GM18873 (cell line): ENCODE results near the gene NPR2.

Experiments used
- ATAC-seq: cut with Tn5 transposase; IDR thresholded peaks from one replicate; pipeline ENCODE4 v1.9.1; 2021; ENCODE audit warnings: mild to moderate bottlenecking, moderate library complexity, moderate number of reproducible peaks; ENCODE audit not compliant: unreplicated experiment, low FRiP score

NPR2 gene

GRCh38 chr9:35829084-35829763 lies 37.8 kb downstream of the NPR2 start, which contains the start of gene TMEM8B:
TMEM8B (plus strand) TSS chr9:35829228; CDS start chr9:35829448, 220 bp downstream.
- ATAC-seq = peak; percentile 58

GRCh38 chr9:35829764-35830096 lies 38.3 kb downstream of the NPR2 start:
- ATAC-seq = no peak

GRCh38 chr9:35831040-35831439 lies 39.6 kb downstream of the NPR2 start:
- no peak for ATAC-seq

GRCh38 chr9:35832814-35833213 lies 41.4 kb downstream of the NPR2 start:
- ATAC-seq = no peak

GRCh38 chr9:35834260-35835215 lies 43.1 kb downstream of the NPR2 start:
- no peak for ATAC-seq

GRCh38 chr9:35835216-35835632 lies 43.8 kb downstream of the NPR2 start:
- ATAC-seq = no peak

- ATAC-seq = no peak
Observed at GRCh38 chr9:35835766-35836165, 44.4 kb downstream of the NPR2 start.

GRCh38 chr9:35836595-35836994 lies 45.2 kb downstream of the NPR2 start:
- ATAC-seq = no peak

GRCh38 chr9:35839926-35840325 lies 48.5 kb downstream of the NPR2 start:
- ATAC-seq = no peak

GRCh38 chr9:35840881-35841644 lies 49.7 kb downstream of the NPR2 start:
- ATAC-seq = no peak

GRCh38 chr9:35841645-35841900 lies 50.2 kb downstream of the NPR2 start:
- ATAC-seq = no peak

- no peak for ATAC-seq
Observed at GRCh38 chr9:35842020-35842745, 50.8 kb downstream of the NPR2 start.

GRCh38 chr9:35842795-35843194 lies 51.4 kb downstream of the NPR2 start:
- ATAC-seq = peak; percentile 84

- no peak for ATAC-seq
Observed at GRCh38 chr9:35844628-35845270, 53.4 kb downstream of the NPR2 start.

- no peak for ATAC-seq
Observed at GRCh38 chr9:35845824-35846771, 54.7 kb downstream of the NPR2 start.

GRCh38 chr9:35847792-35848572 lies 56.6 kb downstream of the NPR2 start:
- ATAC-seq = peak; percentile 89

- ATAC-seq = no peak
Observed at GRCh38 chr9:35852267-35852815, 61.0 kb downstream of the NPR2 start.
